DMS79 treated with DMSO at 0.1 percent for 48 hours (cell line): ENCODE results near the gene RBP7.

Experiments
- DNase-seq: peaks from one replicate; lab custom pipeline; 2025; lab: John Stamatoyannopoulos, UW

Gene RBP7

GRCh38 chr1:10031461-10031860 lies 34.4 kb downstream of the RBP7 start:
- no peak for DNase-seq

- DNase-seq: peak; percentile 99
Observed at GRCh38 chr1:10032590-10033358, 35.7 kb downstream of the RBP7 start, which contains the start of gene UBE4B. Gene UBE4B, plus strand, starts transcription at chr1:10032958. Its CDS starts 713 bp downstream, at chr1:10033671.

- peak; percentile 75 for DNase-seq
Observed at GRCh38 chr1:10033359-10033845, 36.4 kb downstream of the RBP7 start.

- no peak for DNase-seq
Observed at GRCh38 chr1:10042746-10043145, 45.7 kb downstream of the RBP7 start.

- no peak for DNase-seq
Observed at GRCh38 chr1:10045480-10046355, 48.7 kb downstream of the RBP7 start.

- DNase-seq: no peak
Observed at GRCh38 chr1:10046356-10047085, 49.5 kb downstream of the RBP7 start.

GRCh38 chr1:10048601-10049000 lies 51.6 kb downstream of the RBP7 start:
- DNase-seq: no peak

- no peak for DNase-seq
Observed at GRCh38 chr1:10050611-10051010, 53.6 kb downstream of the RBP7 start.

- DNase-seq: no peak
Observed at GRCh38 chr1:10051656-10052055, 54.6 kb downstream of the RBP7 start.

GRCh38 chr1:10052347-10052746 lies 55.3 kb downstream of the RBP7 start:
- DNase-seq: no peak

- DNase-seq: no peak
Observed at GRCh38 chr1:10054465-10054864, 57.4 kb downstream of the RBP7 start.

- peak; percentile 26 for DNase-seq
Observed at GRCh38 chr1:10056599-10056987, 59.6 kb downstream of the RBP7 start.

GRCh38 chr1:10057343-10057742 lies 60.3 kb downstream of the RBP7 start:
- peak; percentile 76 for DNase-seq

GRCh38 chr1:10057796-10058195 lies 60.8 kb downstream of the RBP7 start:
- DNase-seq: peak; percentile 85

GRCh38 chr1:10059342-10059718 lies 62.3 kb downstream of the RBP7 start:
- no peak for DNase-seq

- DNase-seq: no peak
Observed at GRCh38 chr1:10060311-10061100, 63.5 kb downstream of the RBP7 start.

- no peak for DNase-seq
Observed at GRCh38 chr1:10061276-10061675, 64.2 kb downstream of the RBP7 start.

- DNase-seq: no peak
Observed at GRCh38 chr1:10063878-10064277, 66.8 kb downstream of the RBP7 start.

GRCh38 chr1:10064416-10065343 lies 67.7 kb downstream of the RBP7 start:
- DNase-seq: no peak

GRCh38 chr1:10065344-10065685 lies 68.3 kb downstream of the RBP7 start:
- DNase-seq: no peak
